HG03442 (cell line): ENCODE measurements around the gene RITA1.
"Not testable (repeated sequence)": the region's sequence is repeated elsewhere in the genome, so short reads cannot be mapped to it uniquely, and the experiment has no call there.

ENCODE experiments used
- ATAC-seq: cut with Tn5 transposase; IDR thresholded peaks from one replicate; pipeline ENCODE4 v1.9.1; 2021; ENCODE audit warnings: mild to moderate bottlenecking, moderate library complexity; ENCODE audit not compliant: unreplicated experiment

The RITA1 gene

GRCh38 chr12:113185180-113186032 is at the start of gene RITA1, which contains the start of gene DDX54:
Gene RITA1 (plus strand): TSS chr12:113185721. CDS start chr12:113186747, 1,026 bp downstream.
Gene DDX54 (minus strand): TSS chr12:113185478. CDS start chr12:113185451, 27 bp downstream.
- ATAC-seq = peak; percentile 39

- ATAC-seq = no peak
Observed at GRCh38 chr12:113136128-113136989, 49.2 kb upstream of the RITA1 start.

GRCh38 chr12:113136990-113137511 is 48.5 kb upstream of the RITA1 start:
- no peak for ATAC-seq

- no peak for ATAC-seq
Observed at GRCh38 chr12:113137861-113138783, 47.4 kb upstream of the RITA1 start.

- ATAC-seq = no peak
Observed at GRCh38 chr12:113138826-113139225, 46.7 kb upstream of the RITA1 start.

GRCh38 chr12:113140706-113141105 is 44.8 kb upstream of the RITA1 start:
- ATAC-seq = no peak

GRCh38 chr12:113141716-113142115 is 43.8 kb upstream of the RITA1 start:
- not testable (repeated sequence) for ATAC-seq

GRCh38 chr12:113142173-113142885 is 43.2 kb upstream of the RITA1 start:
- no peak for ATAC-seq

- no peak for ATAC-seq
Observed at GRCh38 chr12:113142886-113143332, 42.6 kb upstream of the RITA1 start.

- no peak for ATAC-seq
Observed at GRCh38 chr12:113143959-113144358, 41.6 kb upstream of the RITA1 start.

- ATAC-seq = no peak
Observed at GRCh38 chr12:113144806-113145205, 40.7 kb upstream of the RITA1 start.

GRCh38 chr12:113145720-113146551 is 39.6 kb upstream of the RITA1 start:
- ATAC-seq = no peak

GRCh38 chr12:113146999-113147398 is 38.5 kb upstream of the RITA1 start:
- ATAC-seq = no peak

- ATAC-seq = no peak
Observed at GRCh38 chr12:113149361-113150150, 36.0 kb upstream of the RITA1 start, which contains the start of gene CFAP73. Gene CFAP73 (plus strand): TSS chr12:113149724. CDS start chr12:113149858, 134 bp downstream.

GRCh38 chr12:113151655-113152054 is 33.9 kb upstream of the RITA1 start:
- ATAC-seq = no peak

GRCh38 chr12:113152196-113152834 is 33.2 kb upstream of the RITA1 start:
- no peak for ATAC-seq
